CD14-positive monocyte (primary cell): ENCODE results near the gene SART3. TPM values are rescaled to one million over a fixed set of nuclear protein-coding genes. Genes with fewer than 3 reads are reported as not detected.

Experiments used
- DNase-seq, 3 donors: peaks; one replicate each; pipeline ENCODE4 v3.0.0-alpha.2; 2011 to 2022
- H2AFZ ChIP-seq: 2 replicates; pipeline ENCODE4 v1.6.0; 2012; ENCODE audit warnings: mild to moderate bottlenecking, low read depth, low read length, inconsistent platforms; ENCODE audit not compliant: insufficient read depth, poor library complexity, severe bottlenecking
- H3K27ac ChIP-seq, 2 donors: 1 replicate in 1 of 2; 2 replicates in 1 of 2; pipeline ENCODE4 v1.5.1; 2012 to 2013; ENCODE audit warnings: low read length in 2 of 2, control low read depth in 1 of 2, inconsistent platforms in 1 of 2, low read depth in 1 of 2, mild to moderate bottlenecking in 1 of 2
- H3K27me3 ChIP-seq, 2 donors: one replicate each; pipeline versions ENCODE4 v1.6.0 to v1.6.1; 2011 to 2013; ENCODE audit warnings: low read length in 2 of 2; ENCODE audit not compliant: control insufficient read depth in 2 of 2, insufficient read depth in 2 of 2
- H3K36me3 ChIP-seq, 2 donors: replicated peaks in 1 of 2; 1 replicate in 1 of 2; 2 replicates in 1 of 2; pipeline versions ENCODE4 v1.5.1 to v1.6.1; 2012 to 2013; ENCODE audit warnings: low read length in 2 of 2, control low read depth in 1 of 2, inconsistent platforms in 1 of 2, mild to moderate bottlenecking in 1 of 2; ENCODE audit not compliant: insufficient read depth in 2 of 2, control insufficient read depth in 1 of 2
- H3K4me1 ChIP-seq, 2 donors: 1 replicate in 1 of 2; 2 replicates in 1 of 2; pipeline versions ENCODE4 v1.5.1 to v1.6.1; 2012 to 2013; ENCODE audit warnings: low read length in 2 of 2, control low read depth in 1 of 2, inconsistent platforms in 1 of 2, mild to moderate bottlenecking in 1 of 2, moderate library complexity in 1 of 2; ENCODE audit not compliant: insufficient read depth in 2 of 2, control insufficient read depth in 1 of 2
- H3K4me2 ChIP-seq: replicated peaks from 2 replicates; pipeline ENCODE3; 2012; ENCODE audit warnings: low read length, moderate library complexity, mild to moderate bottlenecking; ENCODE audit not compliant: poor library complexity, severe bottlenecking; ENCODE audit errors: extremely low read depth
- H3K4me3 ChIP-seq, 3 experiments: fragments of 200-600 bp in 1 of 3; sonication (generic) in 1 of 3; replicated peaks in 1 of 3; 1 replicate in 2 of 3; 2 replicates in 1 of 3; pipeline ENCODE4 v1.5.1; 2011 to 2013; ENCODE audit warnings: low read length in 3 of 3, mild to moderate bottlenecking in 3 of 3, control low read depth in 2 of 3, low read depth in 2 of 3, inconsistent platforms in 1 of 3, moderate library complexity in 1 of 3
- H3K79me2 ChIP-seq: 2 replicates; pipeline ENCODE4 v1.6.0; 2012; ENCODE audit warnings: mild to moderate bottlenecking, control low read depth, inconsistent platforms, low read length, moderate library complexity; ENCODE audit not compliant: insufficient read depth
- H3K9ac ChIP-seq: 2 replicates; pipeline ENCODE4 v1.6.0; 2017; ENCODE audit warnings: low read length, mild to moderate bottlenecking; ENCODE audit not compliant: insufficient read depth, poor library complexity, severe bottlenecking
- H3K9me3 ChIP-seq, 2 donors: replicated peaks in 1 of 2; 1 replicate in 1 of 2; 2 replicates in 1 of 2; pipeline versions ENCODE4 v1.5.1 to v1.6.1; 2012 to 2013; ENCODE audit warnings: low read length in 2 of 2, control low read depth in 1 of 2; ENCODE audit not compliant: control insufficient read depth in 1 of 2, insufficient read depth in 1 of 2
- H4K20me1 ChIP-seq: 2 replicates; pipeline ENCODE4 v1.6.0; 2012; ENCODE audit warnings: mild to moderate bottlenecking, low read length, control low read depth, moderate library complexity; ENCODE audit not compliant: insufficient read depth
- H3K27ac Mint-ChIP-seq, 7 donors: one replicate each; pipeline ENCODE4 v1.8.0; 2020; ENCODE audit warnings: mild to moderate bottlenecking in 7 of 7, mixed read lengths in 7 of 7, moderate library complexity in 6 of 7, inconsistent platforms in 2 of 7
- H3K27me3 Mint-ChIP-seq, 3 donors: one replicate each; pipeline ENCODE4 v1.8.0; 2021 to 2022; ENCODE audit warnings: low read depth in 3 of 3, mild to moderate bottlenecking in 3 of 3, mixed read lengths in 3 of 3, moderate library complexity in 3 of 3, inconsistent platforms in 1 of 3
- H3K36me3 Mint-ChIP-seq, 2 donors: one replicate each; pipeline ENCODE4 v1.8.0; 2020; ENCODE audit warnings: mixed read lengths in 2 of 2, inconsistent platforms in 1 of 2, mild to moderate bottlenecking in 1 of 2
- H3K4me1 Mint-ChIP-seq: one replicate; pipeline ENCODE4 v1.8.0; 2020; ENCODE audit warnings: mild to moderate bottlenecking, mixed read lengths
- H3K4me3 Mint-ChIP-seq, 2 donors: one replicate each; pipeline ENCODE4 v1.8.0; 2020; ENCODE audit warnings: mild to moderate bottlenecking in 2 of 2, mixed read lengths in 2 of 2, moderate library complexity in 1 of 2
- H3K9me3 Mint-ChIP-seq, 7 donors: one replicate each; pipeline ENCODE4 v1.8.0; 2020 to 2022; ENCODE audit warnings: mixed read lengths in 7 of 7, mild to moderate bottlenecking in 6 of 7, moderate library complexity in 6 of 7, inconsistent platforms in 2 of 7
- WGBS: methylation state at CpG from one replicate; pipeline ENCODE4 v1.1.5; 2013; ENCODE audit warnings: missing lambda C conversion rate; ENCODE audit not compliant: insufficient coverage; 5-methylcytosine and 5-hydroxymethylcytosine counted together
- intact Hi-C, 2 donors: fragments of 100-400 bp; cut with micrococcal nuclease; formaldehyde crosslinking; loops; one replicate each; pipeline versions ENCODE4 v1.15.0 to v1.15.1; 2023
- polyA plus RNA-seq, 3 donors: library from polyadenylated mRNA; depleted of rRNA in 1 of 3; unstranded in 2 of 3; stranded (reverse) in 1 of 3; fragments of 300-500 nt in 2 of 3; fragments of >200 nt in 1 of 3; fragmentation: Illumina TruSeq in 2 of 3; gene quantifications; 1 replicate in 2 of 3; 2 replicates in 1 of 3; pipeline ENCODE4 v1.2.3, GENCODE V29; 2012 to 2021
- TF ChIP-seq, protein P1 (sequence below): fragments of 200-600 bp; IDR thresholded peaks from one replicate; pipeline ENCODE4 v1.8.0; 2022; ENCODE audit warnings: antibody characterized with exemption, mild to moderate bottlenecking

SART3 gene
- polyA plus RNA-seq, 3 donors, result 10.3 to 20.9 (median 20.6) TPM

GRCh38 chr12:108484431-108484830 lies 76.5 kb downstream of the SART3 start:
- Mint-ChIP-seq H3K27me3 (peaks cover 15 to 23% (median 15%) of the 10 kb centered on the region in 3 donors), H3K9me3 (peaks cover 0 to 11% (median 5%) of the 10 kb centered on the region in 7 donors), H3K27ac (no peak overlapping the region), H3K4me3 (no peak overlapping the region), H3K36me3 (no peaks in the 10 kb centered on the region), H3K4me1 (no peaks in the 10 kb centered on the region)
- Histone ChIP-seq H3K36me3 (no peaks in the 10 kb centered on the region), H3K9ac (no peak overlapping the region), H3K9me3 (no peaks in the 10 kb centered on the region), H3K27ac (no peak overlapping the region), H3K4me1 (no peaks in the 10 kb centered on the region), H3K27me3 (no peaks in the 10 kb centered on the region), H3K4me3 (no peak overlapping the region), H3K4me2 (no peak overlapping the region), H2AFZ (no peak overlapping the region), H4K20me1 (no peaks in the 10 kb centered on the region), H3K79me2 (no peaks in the 10 kb centered on the region)
- no peak for DNase-seq
- WGBS, result 100% methylated on average over 1 of the region's 2 CpGs
- intact Hi-C loops, result no loop called here
- TF ChIP-seq, protein P1, sequence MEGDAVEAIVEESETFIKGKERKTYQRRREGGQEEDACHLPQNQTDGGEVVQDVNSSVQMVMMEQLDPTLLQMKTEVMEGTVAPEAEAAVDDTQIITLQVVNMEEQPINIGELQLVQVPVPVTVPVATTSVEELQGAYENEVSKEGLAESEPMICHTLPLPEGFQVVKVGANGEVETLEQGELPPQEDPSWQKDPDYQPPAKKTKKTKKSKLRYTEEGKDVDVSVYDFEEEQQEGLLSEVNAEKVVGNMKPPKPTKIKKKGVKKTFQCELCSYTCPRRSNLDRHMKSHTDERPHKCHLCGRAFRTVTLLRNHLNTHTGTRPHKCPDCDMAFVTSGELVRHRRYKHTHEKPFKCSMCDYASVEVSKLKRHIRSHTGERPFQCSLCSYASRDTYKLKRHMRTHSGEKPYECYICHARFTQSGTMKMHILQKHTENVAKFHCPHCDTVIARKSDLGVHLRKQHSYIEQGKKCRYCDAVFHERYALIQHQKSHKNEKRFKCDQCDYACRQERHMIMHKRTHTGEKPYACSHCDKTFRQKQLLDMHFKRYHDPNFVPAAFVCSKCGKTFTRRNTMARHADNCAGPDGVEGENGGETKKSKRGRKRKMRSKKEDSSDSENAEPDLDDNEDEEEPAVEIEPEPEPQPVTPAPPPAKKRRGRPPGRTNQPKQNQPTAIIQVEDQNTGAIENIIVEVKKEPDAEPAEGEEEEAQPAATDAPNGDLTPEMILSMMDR, result no peak

- H3K36me3 ChIP-seq, result no peaks in the 10 kb centered on the region
- TF ChIP-seq, protein P1, result no peak
- H3K4me3 ChIP-seq, result no peak overlapping the region
- no peak overlapping the region for H2AFZ ChIP-seq
- Mint-ChIP-seq H3K4me1 (no peaks in the 10 kb centered on the region), H3K4me3 (peak overlapping the region in 1 of 2 donors; percentile 18), H3K9me3 (peaks cover 0 to 11% (median 5%) of the 10 kb centered on the region in 7 donors), H3K27me3 (peaks cover 15 to 21% (median 15%) of the 10 kb centered on the region in 3 donors), H3K27ac (no peak overlapping the region), H3K36me3 (no peaks in the 10 kb centered on the region)
- no peaks in the 10 kb centered on the region for H3K4me1 ChIP-seq
- DNase-seq, result no peak
- H3K79me2 ChIP-seq, result no peaks in the 10 kb centered on the region
- H3K27ac ChIP-seq, result no peak overlapping the region
- no peaks in the 10 kb centered on the region for H3K27me3 ChIP-seq
- no peaks in the 10 kb centered on the region for H4K20me1 ChIP-seq
- 0% methylated on average over 1 of the region's 6 CpGs for WGBS
- H3K4me2 ChIP-seq, result no peak overlapping the region
- no peaks in the 10 kb centered on the region for H3K9me3 ChIP-seq
- intact Hi-C loops, result no loop called here
- H3K9ac ChIP-seq, result no peak overlapping the region
These were observed 77.5 kb downstream of the SART3 start for GRCh38 chr12:108483213-108484059.
